A673 (cell line): Measurements from ENCODE around the gene RIPOR2. TPM values are rescaled to one million over a fixed set of nuclear protein-coding genes. Genes with fewer than 3 reads are reported as not detected.

Source experiments
- BruUV-seq: library from RNA; stranded (reverse); fragments of 400-500 nt; replicated peaks from 2 replicates; lab custom pipeline; 2021; lab: Mats Ljungman, UMichigan
- CTCF ChIA-PET: fragments of 300-600 bp; sonication (Branson Sonifier 250); formaldehyde crosslinking; loops from one replicate; lab custom pipeline; 2022; ENCODE audit warnings: antibody characterized with exemption; lab: Charles Lee
- POLR2A ChIA-PET: fragments of 300-600 bp; sonication (Branson Sonifier 250); formaldehyde crosslinking; loops from one replicate; lab custom pipeline; 2022; ENCODE audit warnings: antibody characterized with exemption; ENCODE audit not compliant: low non-redundant PET; lab: Charles Lee
- DNase-seq: peaks from one replicate; pipeline ENCODE4 v3.0.0-alpha.2; 2015; ENCODE audit warnings: low spot score
- H3K27ac ChIP-seq: fragments of 200-600 bp; sonication (generic); 2 replicates; pipeline ENCODE4 v1.5.1; 2016; ENCODE audit warnings: mixed run types, low read depth, mild to moderate bottlenecking, mixed read lengths, antibody characterized with exemption, low read length; ENCODE audit not compliant: poor library complexity, severe bottlenecking
- H3K27me3 ChIP-seq: fragments of 200-600 bp; sonication (generic); replicated peaks from 2 replicates; pipeline ENCODE4 v1.6.1; 2017; ENCODE audit warnings: mixed run types, low read depth, mild to moderate bottlenecking, mixed read lengths, antibody characterized with exemption, low read length; ENCODE audit not compliant: insufficient read depth, poor library complexity
- H3K36me3 ChIP-seq: fragments of 200-600 bp; sonication (generic); 2 replicates; pipeline ENCODE4 v1.6.1; 2016; ENCODE audit warnings: mixed run types, mild to moderate bottlenecking, mixed read lengths, antibody characterized with exemption, low read length; ENCODE audit not compliant: insufficient read depth, poor library complexity, severe bottlenecking
- H3K4me1 ChIP-seq: fragments of 200-600 bp; sonication (generic); 2 replicates; pipeline ENCODE4 v1.6.1; 2017; ENCODE audit warnings: mixed run types, mild to moderate bottlenecking, mixed read lengths, antibody characterized with exemption, low read length; ENCODE audit not compliant: insufficient read depth, poor library complexity, severe bottlenecking
- H3K4me3 ChIP-seq: fragments of 200-600 bp; sonication (generic); 2 replicates; pipeline ENCODE4 v1.5.1; 2016; ENCODE audit warnings: low read depth, mixed run types, mild to moderate bottlenecking, mixed read lengths, low read length; ENCODE audit not compliant: poor library complexity, severe bottlenecking
- H3K9me3 ChIP-seq: fragments of 200-600 bp; sonication (generic); 2 replicates; pipeline ENCODE4 v1.6.1; 2016; ENCODE audit warnings: mixed run types, low read depth, mild to moderate bottlenecking, mixed read lengths, antibody characterized with exemption, low read length; ENCODE audit not compliant: poor library complexity, severe bottlenecking
- CTCF ChIP-seq: fragments of 300-800, 200-600 bp; sonication (generic); conservative IDR thresholded peaks from 2 replicates; pipeline ENCODE4 v1.5.1; 2017; ENCODE audit warnings: low read depth, mild to moderate bottlenecking, antibody characterized with exemption, low read length, moderate library complexity, mixed read lengths
- EZH2 ChIP-seq: fragments of 200-600 bp; sonication (generic); IDR thresholded peaks from 2 replicates; pipeline ENCODE4 v1.6.1; 2017; ENCODE audit warnings: borderline replicate concordance, low read depth, mild to moderate bottlenecking, mixed read lengths, antibody characterized with exemption, low read length; ENCODE audit not compliant: poor library complexity, severe bottlenecking
- intact Hi-C: fragments of 100-400 bp; cut with micrococcal nuclease; formaldehyde crosslinking; loops from one replicate; pipeline ENCODE4 v1.10.0; 2022; ENCODE audit not compliant: unreplicated experiment
- total RNA-seq: library from RNA; stranded (reverse); gene quantifications from 2 replicates; pipeline ENCODE4 v1.2.3, GENCODE V29; 2021

RIPOR2 gene
- total RNA-seq, 1 experiment from 2014 or later = 0.17 TPM

GRCh38 chr6:24966381-24966780 lies 30.6 kb upstream of the RIPOR2 start:
- TF ChIP-seq CTCF = no peak
- no peak for TF ChIP-seq EZH2
- no TSS peak for BruUV-seq
- no peaks in the 10 kb centered on the region for H3K9me3 ChIP-seq

GRCh38 chr6:24963887-24964570 lies 28.3 kb upstream of the RIPOR2 start:
- CTCF ChIA-PET = no interaction called here
- Histone ChIP-seq H3K9me3 (no peaks in the 10 kb centered on the region), H3K36me3 (no peaks in the 10 kb centered on the region), H3K27ac (no peak overlapping the region), H3K4me3 (no peak overlapping the region), H3K27me3 (no peaks in the 10 kb centered on the region), H3K4me1 (peaks cover 10% of the 10 kb centered on the region)
- intact Hi-C loops = no loop called here
- TF ChIP-seq CTCF = no peak
- no peak for TF ChIP-seq EZH2
- POLR2A ChIA-PET = no interaction called here
- DNase-seq = no peak
- BruUV-seq = no TSS peak

More at GRCh38 chr6:24966381-24966780, 30.6 kb upstream of the RIPOR2 start:
- intact Hi-C loops = no loop called here
- Histone ChIP-seq H3K27me3 (no peaks in the 10 kb centered on the region), H3K4me1 (peaks cover 4% of the 10 kb centered on the region), H3K27ac (no peak overlapping the region), H3K4me3 (no peak overlapping the region), H3K36me3 (no peaks in the 10 kb centered on the region)
- ChIA-PET POLR2A (no interaction called here), CTCF (no interaction called here)
- no peak for DNase-seq

- POLR2A ChIA-PET = no interaction called here
- peaks cover 10% of the 10 kb centered on the region for H3K4me1 ChIP-seq
- intact Hi-C loops = no loop called here
- no peaks in the 10 kb centered on the region for H3K36me3 ChIP-seq
- no peak for DNase-seq
- no peaks in the 10 kb centered on the region for H3K9me3 ChIP-seq
- TF ChIP-seq CTCF (no peak), EZH2 (no peak)
- H3K27ac ChIP-seq = no peak overlapping the region
- no TSS peak for BruUV-seq
- no peaks in the 10 kb centered on the region for H3K27me3 ChIP-seq
- CTCF ChIA-PET = no interaction called here
- no peak overlapping the region for H3K4me3 ChIP-seq
Observed at GRCh38 chr6:24963339-24963738, 27.6 kb upstream of the RIPOR2 start.
